Brain microvascular endothelial cell (primary cell): ENCODE results near the gene NTM.

ENCODE experiments used
- DNase-seq: peaks from one replicate; pipeline ENCODE4 v3.0.0-alpha.2; 2020
- H3K27ac ChIP-seq: fragments of 250-450 bp; sonication (Bioruptor Pico); 2 replicates; pipeline ENCODE4 v1.5.1; 2020; ENCODE audit warnings: mild to moderate bottlenecking, moderate library complexity
- H3K27me3 ChIP-seq: fragments of 250-450 bp; sonication (Bioruptor Pico); replicated peaks from 2 replicates; pipeline ENCODE4 v1.5.1; 2020; ENCODE audit warnings: mild to moderate bottlenecking
- H3K36me3 ChIP-seq: fragments of 250-450 bp; sonication (Bioruptor Pico); replicated peaks from 2 replicates; pipeline ENCODE4 v1.5.1; 2020; ENCODE audit warnings: mild to moderate bottlenecking
- H3K4me3 ChIP-seq: 2 replicates; pipeline ENCODE4 v1.5.1; 2011; ENCODE audit warnings: low read depth, mild to moderate bottlenecking, control low read depth, low read length, moderate library complexity
- in situ Hi-C: cut with HindIII; loops from 2 replicates; pipeline ENCODE4 v1.10.0; 2017; ENCODE audit warnings: low sequenced_read_pairs, low pct_ligation_motif_present
- TF ChIP-seq, protein P1 (sequence below): IDR thresholded peaks from 2 replicates; pipeline ENCODE4 v1.5.1; 2011; ENCODE audit warnings: low read depth, mild to moderate bottlenecking, moderate library complexity, low read length, control low read depth, inconsistent platforms; ENCODE audit errors: missing control alignments

NTM gene

DNA sequence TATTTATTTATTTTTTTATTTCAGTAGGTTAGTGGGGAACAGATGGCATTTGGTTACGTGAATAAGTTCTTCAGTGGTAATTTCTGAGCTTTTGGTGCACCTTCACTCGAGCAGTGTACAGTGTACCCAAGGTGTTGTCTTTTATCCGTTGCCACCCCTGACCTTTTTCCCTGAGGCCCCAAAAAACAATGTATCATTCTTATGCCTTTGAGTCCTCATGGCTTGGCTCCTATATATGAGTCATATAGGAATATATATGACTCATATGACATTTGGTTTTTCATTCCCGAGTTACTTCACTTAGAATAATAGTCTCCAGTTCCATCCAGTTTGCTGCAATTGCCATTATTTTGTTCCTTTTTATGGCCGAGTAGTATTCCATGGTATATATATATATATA, 763.9 kb downstream of the NTM start:
- no peak overlapping the region for H3K27ac ChIP-seq
- no peaks in the 10 kb centered on the region for H3K27me3 ChIP-seq
- in situ Hi-C loops, result no loop called here
- no peaks in the 10 kb centered on the region for H3K36me3 ChIP-seq
- no peak for DNase-seq
- no peak overlapping the region for H3K4me3 ChIP-seq
- TF ChIP-seq, protein P1, sequence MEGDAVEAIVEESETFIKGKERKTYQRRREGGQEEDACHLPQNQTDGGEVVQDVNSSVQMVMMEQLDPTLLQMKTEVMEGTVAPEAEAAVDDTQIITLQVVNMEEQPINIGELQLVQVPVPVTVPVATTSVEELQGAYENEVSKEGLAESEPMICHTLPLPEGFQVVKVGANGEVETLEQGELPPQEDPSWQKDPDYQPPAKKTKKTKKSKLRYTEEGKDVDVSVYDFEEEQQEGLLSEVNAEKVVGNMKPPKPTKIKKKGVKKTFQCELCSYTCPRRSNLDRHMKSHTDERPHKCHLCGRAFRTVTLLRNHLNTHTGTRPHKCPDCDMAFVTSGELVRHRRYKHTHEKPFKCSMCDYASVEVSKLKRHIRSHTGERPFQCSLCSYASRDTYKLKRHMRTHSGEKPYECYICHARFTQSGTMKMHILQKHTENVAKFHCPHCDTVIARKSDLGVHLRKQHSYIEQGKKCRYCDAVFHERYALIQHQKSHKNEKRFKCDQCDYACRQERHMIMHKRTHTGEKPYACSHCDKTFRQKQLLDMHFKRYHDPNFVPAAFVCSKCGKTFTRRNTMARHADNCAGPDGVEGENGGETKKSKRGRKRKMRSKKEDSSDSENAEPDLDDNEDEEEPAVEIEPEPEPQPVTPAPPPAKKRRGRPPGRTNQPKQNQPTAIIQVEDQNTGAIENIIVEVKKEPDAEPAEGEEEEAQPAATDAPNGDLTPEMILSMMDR, result no peak

DNA sequence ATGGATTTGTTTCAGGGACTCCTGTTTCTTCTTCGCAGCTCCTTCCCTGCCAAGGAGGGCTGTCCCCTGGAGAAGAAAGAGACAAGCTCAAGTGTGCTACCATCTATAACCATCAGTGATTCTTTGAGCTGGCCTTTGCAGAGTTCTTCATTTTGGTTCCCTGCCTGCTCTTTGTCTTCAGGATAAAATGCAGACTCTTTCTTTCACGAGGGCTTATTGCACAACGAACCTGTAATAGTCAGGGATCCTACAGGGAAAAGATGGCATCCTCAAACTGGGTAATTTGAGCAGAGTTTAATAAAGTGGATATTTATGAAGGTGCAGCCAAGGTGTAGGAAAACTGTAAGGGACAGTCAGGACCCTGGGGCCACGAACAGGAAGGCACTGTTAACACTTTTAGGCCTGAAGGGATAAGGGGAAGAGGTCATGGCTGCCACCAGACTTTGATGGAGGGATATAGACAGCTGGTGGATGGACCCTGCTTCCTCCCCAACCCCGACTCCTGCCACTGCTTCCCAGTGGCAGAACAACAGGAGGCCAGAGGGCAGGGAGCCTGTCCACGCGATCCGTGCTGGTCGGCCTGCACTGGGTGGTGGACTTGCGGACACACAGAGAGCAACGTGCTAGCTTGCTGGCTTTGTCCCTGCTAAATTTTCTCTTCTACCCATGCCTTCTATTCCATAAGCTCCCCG, 767.0 kb downstream of the NTM start:
- no peak for DNase-seq
- Histone ChIP-seq H3K4me3 (no peak overlapping the region), H3K36me3 (no peaks in the 10 kb centered on the region), H3K27ac (no peak overlapping the region), H3K27me3 (no peaks in the 10 kb centered on the region)
- TF ChIP-seq, protein P1, result no peak
- in situ Hi-C loops, result no loop called here

- no peaks in the 10 kb centered on the region for H3K27me3 ChIP-seq
- in situ Hi-C loops, result no loop called here
- H3K36me3 ChIP-seq, result no peaks in the 10 kb centered on the region
- TF ChIP-seq, protein P1, result no peak
- H3K27ac ChIP-seq, result no peak overlapping the region
- no peak overlapping the region for H3K4me3 ChIP-seq
- DNase-seq, result no peak
Observed at GRCh38 chr11:132137981-132138313, 767.5 kb downstream of the NTM start.

DNA sequence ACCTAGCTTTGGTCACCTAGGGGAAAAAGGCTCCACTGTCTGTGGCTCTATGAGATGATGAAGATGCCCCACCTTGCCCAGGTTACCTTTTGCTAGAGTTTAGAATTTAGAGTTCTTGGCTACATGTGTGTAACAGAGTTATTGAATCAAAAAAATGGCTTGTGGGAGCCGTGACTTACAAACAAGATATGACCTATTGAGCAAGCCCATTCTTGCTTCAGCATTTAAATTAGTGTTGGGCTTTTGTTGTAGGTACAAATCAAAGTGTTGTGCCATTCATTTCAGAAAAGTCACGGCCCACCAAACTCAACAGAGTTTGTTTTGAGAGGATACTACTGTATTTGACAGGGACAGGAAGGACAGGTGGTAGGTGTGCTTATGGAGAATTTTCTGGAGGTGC, 768.8 kb downstream of the NTM start:
- TF ChIP-seq, protein P1, result no peak
- H3K27me3 ChIP-seq, result no peaks in the 10 kb centered on the region
- in situ Hi-C loops, result no loop called here
- no peaks in the 10 kb centered on the region for H3K36me3 ChIP-seq
- H3K4me3 ChIP-seq, result no peak overlapping the region
- DNase-seq, result no peak
- no peak overlapping the region for H3K27ac ChIP-seq

GRCh38 chr11:132140056-132140455, 769.6 kb downstream of the NTM start:
- TF ChIP-seq, protein P1, result no peak
- H3K36me3 ChIP-seq, result no peaks in the 10 kb centered on the region
- in situ Hi-C loops, result no loop called here

DNA sequence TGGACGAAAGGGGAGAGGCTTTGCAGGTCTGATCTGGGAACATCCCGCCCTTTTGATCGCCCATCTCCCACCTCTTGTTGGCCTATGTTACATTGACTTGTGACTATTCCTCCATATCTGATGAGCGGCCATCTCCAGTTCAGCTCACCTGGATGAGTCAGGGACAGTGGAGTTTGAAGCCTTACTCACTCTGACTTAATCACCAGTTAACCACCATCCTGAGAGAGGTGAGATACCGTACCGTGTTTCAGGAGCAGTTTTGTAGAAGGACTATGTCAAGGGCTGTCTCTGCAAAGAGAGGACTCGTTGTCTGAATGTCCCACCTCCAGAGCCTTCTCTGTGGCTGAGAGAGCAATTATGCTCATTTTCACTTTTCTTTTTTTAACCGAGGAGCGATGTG, 771.7 kb downstream of the NTM start:
- in situ Hi-C loops, result no loop called here
- no peak for DNase-seq
- no peaks in the 10 kb centered on the region for H3K36me3 ChIP-seq
- H3K27ac ChIP-seq, result no peak overlapping the region
- TF ChIP-seq, protein P1, result no peak
- H3K27me3 ChIP-seq, result no peaks in the 10 kb centered on the region
- no peak overlapping the region for H3K4me3 ChIP-seq

More at GRCh38 chr11:132140056-132140455, 769.6 kb downstream of the NTM start:
- H3K27ac ChIP-seq, result no peak overlapping the region
- DNase-seq, result no peak
- no peaks in the 10 kb centered on the region for H3K27me3 ChIP-seq
- H3K4me3 ChIP-seq, result no peak overlapping the region
